Measurements from ENCODE around the gene ARHGAP25.

DNA sequence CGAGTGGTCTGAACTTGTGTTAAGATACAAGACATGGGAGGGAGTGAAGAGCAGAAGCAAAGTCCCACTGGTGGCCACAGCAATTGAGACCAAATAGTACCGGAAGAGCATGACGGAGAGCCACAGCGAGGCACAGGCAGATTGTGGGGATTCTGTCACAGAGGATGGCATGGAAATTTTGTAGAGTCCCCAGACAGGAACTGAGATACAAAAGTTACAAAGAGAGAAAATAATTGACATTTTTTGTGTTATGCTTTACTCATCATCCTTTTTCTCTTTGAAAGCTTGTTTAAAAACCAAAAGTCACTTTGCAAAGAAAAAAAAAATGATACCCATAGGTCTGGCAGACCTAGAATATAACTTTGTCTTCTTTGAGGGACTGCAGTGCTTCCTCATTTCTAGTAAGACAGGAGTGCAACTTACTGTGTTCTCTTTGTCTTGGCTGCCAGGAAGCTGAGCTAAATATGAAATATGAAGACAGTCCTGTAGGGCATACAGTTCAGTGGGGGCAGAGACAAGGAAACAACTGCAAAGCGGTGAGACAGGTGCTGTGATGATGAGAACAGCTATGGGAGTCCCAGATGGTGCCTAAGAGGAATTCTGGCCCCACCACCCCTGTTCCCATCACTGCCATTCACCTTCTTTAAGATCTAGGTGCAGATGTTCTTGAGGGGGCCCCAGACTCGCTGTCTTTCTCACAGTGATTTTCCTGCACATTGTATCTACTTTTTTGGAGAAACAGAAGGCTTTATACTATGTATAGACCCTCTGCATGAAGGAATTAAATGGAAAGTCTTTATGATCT lies 5.2 kb downstream of the ARHGAP25 start:
- no peak for TF ChIP-seq CTCF (conservative IDR thresholded peaks at IDR 0.05)
- no peak for TF ChIP-seq ZFX (IDR thresholded peaks at IDR 0.05)

Data from C4-2B (cell line).